Caco-2 (cell line): ENCODE results near the gene A2ML1. TPM values are rescaled to one million over a fixed set of nuclear protein-coding genes. Genes with fewer than 3 reads are reported as not detected.
"Not testable (repeated sequence)": the region's sequence is repeated elsewhere in the genome, so short reads cannot be mapped to it uniquely, and the experiment has no call there.

Experiments
- BruUV-seq: library from RNA; stranded (reverse); fragments of 400-500 nt; replicated peaks from 2 replicates; lab custom pipeline; 2021; lab: Mats Ljungman, UMichigan
- CTCF ChIA-PET: fragments of 300-600 bp; sonication (Branson Sonifier 250); formaldehyde crosslinking; loops from one replicate; lab custom pipeline; 2022; ENCODE audit warnings: antibody characterized with exemption; lab: Charles Lee
- POLR2A ChIA-PET: fragments of 300-600 bp; sonication (Branson Sonifier 250); formaldehyde crosslinking; loops from one replicate; lab custom pipeline; 2022; ENCODE audit warnings: antibody characterized with exemption; lab: Charles Lee
- DNase-seq, 2 experiments: peaks; one replicate each; pipeline versions ENCODE4 v3.0.0 to v3.0.0-alpha.2; 2020 to 2022
- H3K27me3 ChIP-seq: replicated peaks from 2 replicates; pipeline ENCODE4 v1.6.0; 2011; ENCODE audit warnings: low read length; ENCODE audit not compliant: control insufficient read depth, insufficient read depth
- H3K36me3 ChIP-seq: 2 replicates; pipeline ENCODE4 v1.5.1; 2011; ENCODE audit warnings: low read length; ENCODE audit not compliant: control insufficient read depth, insufficient read depth
- H3K4me1 ChIP-seq: fragments of 250-450 bp; sonication (Bioruptor Pico); 2 replicates; pipeline ENCODE4 v1.5.1; 2020; ENCODE audit warnings: mild to moderate bottlenecking
- H3K4me3 ChIP-seq: 2 replicates; pipeline ENCODE4 v1.5.1; 2011; ENCODE audit warnings: low read depth, mild to moderate bottlenecking, control low read depth, low read length
- H3K9me3 ChIP-seq: fragments of 250-450 bp; sonication (Bioruptor Pico); 2 replicates; pipeline ENCODE4 v1.5.1; 2020; ENCODE audit warnings: mild to moderate bottlenecking, moderate library complexity
- H3K27ac Mint-ChIP-seq: one replicate; pipeline ENCODE4 v1.8.0; 2022; ENCODE audit warnings: mixed read lengths; ENCODE audit not compliant: unreplicated experiment
- H3K27me3 Mint-ChIP-seq: one replicate; pipeline ENCODE4 v1.8.0; 2022; ENCODE audit warnings: mixed read lengths; ENCODE audit not compliant: insufficient read depth, unreplicated experiment
- H3K36me3 Mint-ChIP-seq: one replicate; pipeline ENCODE4 v1.8.0; 2022; ENCODE audit warnings: mild to moderate bottlenecking, mixed read lengths; ENCODE audit not compliant: insufficient read depth, unreplicated experiment
- H3K4me1 Mint-ChIP-seq: one replicate; pipeline ENCODE4 v1.8.0; 2022; ENCODE audit warnings: low read depth, mixed read lengths; ENCODE audit not compliant: unreplicated experiment
- H3K4me3 Mint-ChIP-seq: one replicate; pipeline ENCODE4 v1.8.0; 2022; ENCODE audit warnings: mild to moderate bottlenecking, moderate library complexity, mixed read lengths; ENCODE audit not compliant: unreplicated experiment
- H3K9me3 Mint-ChIP-seq: one replicate; pipeline ENCODE4 v1.8.0; 2022; ENCODE audit warnings: mixed read lengths; ENCODE audit not compliant: unreplicated experiment
- intact Hi-C: fragments of 100-400 bp; cut with micrococcal nuclease; formaldehyde crosslinking; loops from one replicate; pipeline ENCODE4 v1.10.0; 2022; ENCODE audit not compliant: unreplicated experiment
- total RNA-seq: library from RNA; stranded (reverse); gene quantifications from 2 replicates; pipeline ENCODE4 v1.2.3, GENCODE V29; 2022
- TF ChIP-seq, protein P1 (sequence below), 2 experiments: fragments of 200-600 bp in 1 of 2; IDR thresholded peaks; 1 replicate in 1 of 2; 2 replicates in 1 of 2; pipeline versions ENCODE4 v1.5.1 to v1.8.0; 2011 to 2022; ENCODE audit warnings: antibody characterized with exemption in 1 of 2, control low read depth in 1 of 2, inconsistent platforms in 1 of 2, low read depth in 1 of 2, low read length in 1 of 2, mild to moderate bottlenecking in 1 of 2, moderate library complexity in 1 of 2; ENCODE audit not compliant: insufficient read depth in 1 of 2, severe bottlenecking in 1 of 2, unreplicated experiment in 1 of 2

A2ML1 gene
- total RNA-seq, 1 experiment from 2014 or later, result not detected

DNA sequence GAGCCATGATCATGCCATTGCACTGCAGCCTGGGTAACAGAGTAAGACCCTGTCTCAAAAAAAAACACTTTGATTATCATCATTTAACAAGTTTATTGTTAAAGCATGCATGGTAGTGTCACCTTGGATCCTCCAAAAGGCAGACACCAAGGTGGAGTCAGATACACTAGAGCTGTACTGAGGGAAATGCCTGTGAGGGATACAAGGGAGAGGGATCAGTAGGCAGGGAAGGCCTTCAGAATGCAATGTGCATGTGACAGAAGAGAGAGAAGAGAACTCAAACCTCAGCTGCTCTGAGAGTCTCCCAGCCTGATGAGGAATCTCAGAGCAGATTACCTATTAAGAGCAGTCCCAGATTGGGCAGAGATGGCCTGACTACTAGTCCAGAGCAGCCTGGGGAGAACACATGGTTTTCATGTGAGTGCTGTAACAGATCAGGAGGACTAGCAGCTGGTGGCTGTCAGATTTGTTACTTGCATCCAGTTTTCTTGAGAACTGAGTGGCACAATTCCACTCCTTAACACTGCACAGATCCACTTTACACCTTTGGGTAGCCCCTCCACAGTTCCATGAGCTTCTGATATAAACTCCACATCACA lies 38.0 kb upstream of the A2ML1 start:
- ChIA-PET CTCF (no interaction called here), POLR2A (interaction anchor here (0.6 kb wide), 1 partner anchor 127 kb away, joined by 3 read pairs; no protein-coding TSS in a partner anchor)
- Mint-ChIP-seq H3K9me3 (no peaks in the 10 kb centered on the region), H3K4me3 (no peak overlapping the region), H3K36me3 (no peaks in the 10 kb centered on the region), H3K27ac (no peak overlapping the region), H3K27me3 (peaks cover 3% of the 10 kb centered on the region), H3K4me1 (no peaks in the 10 kb centered on the region)
- Histone ChIP-seq H3K36me3 (no peaks in the 10 kb centered on the region), H3K27me3 (no peaks in the 10 kb centered on the region), H3K4me1 (no peaks in the 10 kb centered on the region), H3K9me3 (no peaks in the 10 kb centered on the region; the same call in 1 of the 2 replicates), H3K4me3 (no peak overlapping the region)
- TF ChIP-seq, protein P1, sequence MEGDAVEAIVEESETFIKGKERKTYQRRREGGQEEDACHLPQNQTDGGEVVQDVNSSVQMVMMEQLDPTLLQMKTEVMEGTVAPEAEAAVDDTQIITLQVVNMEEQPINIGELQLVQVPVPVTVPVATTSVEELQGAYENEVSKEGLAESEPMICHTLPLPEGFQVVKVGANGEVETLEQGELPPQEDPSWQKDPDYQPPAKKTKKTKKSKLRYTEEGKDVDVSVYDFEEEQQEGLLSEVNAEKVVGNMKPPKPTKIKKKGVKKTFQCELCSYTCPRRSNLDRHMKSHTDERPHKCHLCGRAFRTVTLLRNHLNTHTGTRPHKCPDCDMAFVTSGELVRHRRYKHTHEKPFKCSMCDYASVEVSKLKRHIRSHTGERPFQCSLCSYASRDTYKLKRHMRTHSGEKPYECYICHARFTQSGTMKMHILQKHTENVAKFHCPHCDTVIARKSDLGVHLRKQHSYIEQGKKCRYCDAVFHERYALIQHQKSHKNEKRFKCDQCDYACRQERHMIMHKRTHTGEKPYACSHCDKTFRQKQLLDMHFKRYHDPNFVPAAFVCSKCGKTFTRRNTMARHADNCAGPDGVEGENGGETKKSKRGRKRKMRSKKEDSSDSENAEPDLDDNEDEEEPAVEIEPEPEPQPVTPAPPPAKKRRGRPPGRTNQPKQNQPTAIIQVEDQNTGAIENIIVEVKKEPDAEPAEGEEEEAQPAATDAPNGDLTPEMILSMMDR (IDR thresholded peaks at IDR 0.05; ENCODE audit: insufficient read depth in 1 of 2, low read depth in 1 of 2, low read length in 1 of 2, severe bottlenecking in 1 of 2, unreplicated experiment in 1 of 2), result no peak
- DNase-seq, result no peak
- intact Hi-C loops, result no loop called here
- BruUV-seq, result no TSS peak

DNA sequence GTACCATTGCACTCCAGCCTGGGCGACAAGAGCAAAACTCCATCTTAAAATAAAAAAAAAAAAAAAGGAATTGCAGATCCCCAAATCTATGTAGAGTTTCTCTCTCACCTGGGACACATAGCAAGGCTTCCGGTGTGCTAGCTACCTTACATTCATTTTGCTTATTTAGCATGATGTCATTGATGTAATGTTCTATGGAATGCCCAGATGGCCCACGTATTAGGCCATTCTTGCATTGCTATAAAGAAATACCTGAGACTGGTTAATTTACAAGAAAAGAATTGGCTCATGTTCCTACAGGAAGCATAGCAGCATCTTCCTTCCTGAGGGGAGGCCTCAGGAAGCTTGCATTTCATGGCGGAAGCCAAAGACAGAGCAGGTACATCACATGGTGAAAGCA lies 36.9 kb upstream of the A2ML1 start:
- BruUV-seq, result no TSS peak
- intact Hi-C loops, result no loop called here
- Mint-ChIP-seq H3K4me1 (no peaks in the 10 kb centered on the region), H3K27me3 (peaks cover 3% of the 10 kb centered on the region), H3K36me3 (no peaks in the 10 kb centered on the region), H3K4me3 (no peak overlapping the region), H3K27ac (no peak overlapping the region), H3K9me3 (no peaks in the 10 kb centered on the region)
- Histone ChIP-seq H3K9me3 (no peaks in the 10 kb centered on the region; the same call in 1 of the 2 replicates), H3K4me3 (no peak overlapping the region), H3K27me3 (no peaks in the 10 kb centered on the region), H3K36me3 (no peaks in the 10 kb centered on the region), H3K4me1 (no peaks in the 10 kb centered on the region)
- CTCF ChIA-PET, result no interaction called here
- POLR2A ChIA-PET, result no interaction called here
- TF ChIP-seq, protein P1 (IDR thresholded peaks at IDR 0.05; ENCODE audit: insufficient read depth in 1 of 2, low read depth in 1 of 2, low read length in 1 of 2, severe bottlenecking in 1 of 2, unreplicated experiment in 1 of 2), result no peak
- DNase-seq, result no peak

- H3K27me3 Mint-ChIP-seq, DNase-seq, H3K4me3 ChIP-seq, H3K9me3 Mint-ChIP-seq, H3K27me3 ChIP-seq, H3K9me3 ChIP-seq, POLR2A ChIA-PET, H3K36me3 Mint-ChIP-seq, H3K27ac Mint-ChIP-seq, H3K4me1 ChIP-seq, H3K4me1 Mint-ChIP-seq, H3K36me3 ChIP-seq, intact Hi-C loops, H3K4me3 Mint-ChIP-seq, BruUV-seq: not testable (repeated sequence)
- CTCF ChIA-PET, result interaction anchor here (0.6 kb wide), 1 partner anchor 30 kb away, joined by 6 read pairs; no protein-coding TSS in a partner anchor
These were observed 35.2 kb upstream of the A2ML1 start for GRCh38 chr12:8787206-8787605.

GRCh38 chr12:8788706-8789105 lies 33.7 kb upstream of the A2ML1 start:
- intact Hi-C loops, H3K9me3 ChIP-seq, DNase-seq, H3K36me3 ChIP-seq, H3K27me3 Mint-ChIP-seq, H3K4me3 Mint-ChIP-seq, CTCF ChIA-PET, H3K27ac Mint-ChIP-seq, POLR2A ChIA-PET, H3K27me3 ChIP-seq, H3K4me1 ChIP-seq, H3K4me3 ChIP-seq, H3K4me1 Mint-ChIP-seq, H3K36me3 Mint-ChIP-seq, BruUV-seq, H3K9me3 Mint-ChIP-seq: not testable (repeated sequence)

GRCh38 chr12:8789341-8790013 lies 32.9 kb upstream of the A2ML1 start:
- H3K27me3 Mint-ChIP-seq, POLR2A ChIA-PET, H3K4me1 Mint-ChIP-seq, intact Hi-C loops, H3K4me3 Mint-ChIP-seq, CTCF ChIA-PET, H3K4me1 ChIP-seq, H3K9me3 ChIP-seq, H3K36me3 Mint-ChIP-seq, BruUV-seq, H3K27me3 ChIP-seq, H3K4me3 ChIP-seq, DNase-seq, H3K36me3 ChIP-seq, H3K27ac Mint-ChIP-seq: not testable (repeated sequence)
- peaks cover 11% of the 10 kb centered on the region for H3K9me3 Mint-ChIP-seq
